GM19395 (cell line): ENCODE results near the gene ARHGAP4.

Source experiments
- ATAC-seq: cut with Tn5 transposase; IDR thresholded peaks from one replicate; pipeline ENCODE4 v1.9.1; 2021; ENCODE audit warnings: mild to moderate bottlenecking, moderate library complexity; ENCODE audit not compliant: unreplicated experiment

Gene ARHGAP4

GRCh38 chrX:153870288-153870690, 55.8 kb downstream of the ARHGAP4 start:
- no peak for ATAC-seq

GRCh38 chrX:153869473-153870287, 56.4 kb downstream of the ARHGAP4 start:
- ATAC-seq: no peak

GRCh38 chrX:153868576-153869472, 57.2 kb downstream of the ARHGAP4 start:
- ATAC-seq: no peak

DNA sequence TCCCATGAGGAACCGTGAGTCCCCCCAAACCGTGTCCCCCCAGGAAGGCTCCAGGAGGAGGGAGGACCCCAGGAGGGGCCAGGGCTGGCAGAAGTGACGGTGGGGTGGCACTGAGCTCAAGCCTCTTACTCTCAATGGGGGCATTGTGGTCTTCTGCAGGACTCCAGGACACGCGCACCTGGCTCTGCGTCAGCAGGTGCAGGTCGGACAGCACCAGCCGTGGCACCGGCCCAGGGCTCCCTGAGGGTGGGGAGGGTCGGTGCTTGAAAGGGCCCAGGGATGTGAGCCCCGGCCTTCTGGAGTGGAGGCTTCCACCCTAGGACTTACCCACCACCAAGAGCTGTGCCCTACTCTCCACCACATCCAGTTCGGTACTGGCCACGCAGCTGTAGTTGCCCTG, 58.4 kb downstream of the ARHGAP4 start:
- no peak for ATAC-seq

DNA sequence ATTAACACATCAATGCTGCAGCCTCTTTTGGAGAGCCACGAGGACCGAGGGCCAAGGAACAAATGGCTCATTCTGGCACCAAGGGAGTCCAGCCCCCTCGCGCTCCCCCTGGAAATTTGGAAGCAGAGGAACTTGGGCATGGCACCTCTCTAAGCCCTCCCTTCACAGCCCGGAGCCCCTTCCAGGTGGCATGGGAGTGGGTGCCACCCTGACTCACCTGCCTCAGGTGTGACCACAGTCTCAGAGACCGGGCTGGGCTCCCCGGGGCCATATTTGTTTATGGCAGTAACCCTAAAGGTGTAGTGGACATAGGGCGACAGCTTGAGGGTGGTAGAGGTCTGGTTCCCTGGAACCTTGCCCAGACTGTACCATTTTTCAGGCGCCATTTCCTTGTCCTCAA, 58.9 kb downstream of the ARHGAP4 start:
- no peak for ATAC-seq

DNA sequence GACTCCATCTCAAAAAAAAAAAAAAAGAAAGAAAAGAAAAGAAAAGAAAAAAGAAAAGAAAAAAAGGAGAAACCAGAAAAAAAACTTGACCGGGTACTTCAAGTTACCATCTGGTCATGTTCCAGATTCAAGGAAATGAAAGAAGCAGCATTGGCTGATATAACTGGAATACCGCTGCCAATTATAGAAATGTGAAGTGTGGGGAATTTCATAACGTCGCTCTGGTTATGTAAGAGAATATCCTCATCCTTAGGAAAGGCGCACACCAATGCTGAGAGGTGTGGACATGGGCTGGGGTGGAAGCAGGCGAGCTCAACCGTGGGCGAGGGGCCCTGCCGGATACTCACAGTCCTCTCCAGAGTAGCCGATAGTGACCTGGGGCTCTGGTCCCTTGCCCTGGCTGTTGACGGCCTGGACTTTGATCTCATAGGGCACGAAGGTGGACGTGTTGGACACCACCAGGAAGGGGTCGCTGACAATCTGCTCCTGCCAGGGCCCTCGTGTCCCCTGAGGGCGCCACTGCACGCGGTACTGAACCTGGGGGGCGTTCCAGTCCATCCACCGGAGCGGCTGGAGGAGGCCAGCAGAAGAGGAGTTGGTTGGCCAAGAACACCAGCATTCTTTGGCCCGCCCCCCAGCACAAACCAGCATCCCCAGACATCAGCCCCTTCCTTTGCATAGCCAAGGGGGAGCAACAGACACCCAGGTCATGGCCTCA, 59.6 kb downstream of the ARHGAP4 start:
- ATAC-seq: no peak

- no peak for ATAC-seq
Measured at GRCh38 chrX:153865685-153866084, 60.4 kb downstream of the ARHGAP4 start.

GRCh38 chrX:153865321-153865580, 60.8 kb downstream of the ARHGAP4 start:
- no peak for ATAC-seq

- no peak for ATAC-seq
Measured at GRCh38 chrX:153864561-153865320, 61.3 kb downstream of the ARHGAP4 start.

- ATAC-seq: no peak
Measured at GRCh38 chrX:153864101-153864500, 62.0 kb downstream of the ARHGAP4 start.

DNA sequence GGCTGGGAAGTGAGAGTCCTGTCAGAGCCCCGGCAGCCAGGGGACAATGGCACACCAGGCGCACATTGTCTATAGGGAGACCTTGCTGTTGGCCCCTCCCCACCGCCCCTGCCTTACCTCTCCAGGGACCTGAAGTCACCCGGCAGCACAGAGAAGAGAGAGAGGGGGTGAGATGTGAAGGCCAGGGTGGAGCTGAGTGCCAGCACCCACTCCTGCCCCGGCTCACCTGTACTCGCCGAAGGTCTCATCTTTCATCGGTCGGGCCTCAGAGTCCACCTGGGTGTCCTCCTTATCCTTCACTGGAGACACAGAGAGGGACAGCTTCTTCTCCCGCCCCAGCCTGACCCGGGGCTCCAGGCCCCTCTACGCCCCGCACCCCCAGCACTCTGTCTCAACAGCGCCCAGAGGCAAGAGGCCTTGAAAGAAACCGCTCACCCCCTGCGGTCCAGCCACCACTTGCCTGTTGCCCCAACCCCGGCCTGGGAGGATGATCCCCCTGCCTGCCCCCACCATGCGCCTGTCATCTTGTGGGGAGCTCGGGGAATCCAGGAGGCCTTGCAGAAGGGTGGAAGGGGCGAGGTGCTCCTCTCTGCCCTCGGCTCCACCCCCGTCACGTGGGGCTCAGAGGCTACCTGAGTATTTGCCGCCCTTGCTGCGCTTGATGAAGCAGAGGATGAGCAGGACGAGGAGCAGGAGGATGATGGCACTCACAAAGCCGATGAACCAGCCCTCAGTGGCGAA, 62.6 kb downstream of the ARHGAP4 start:
- no peak for ATAC-seq

DNA sequence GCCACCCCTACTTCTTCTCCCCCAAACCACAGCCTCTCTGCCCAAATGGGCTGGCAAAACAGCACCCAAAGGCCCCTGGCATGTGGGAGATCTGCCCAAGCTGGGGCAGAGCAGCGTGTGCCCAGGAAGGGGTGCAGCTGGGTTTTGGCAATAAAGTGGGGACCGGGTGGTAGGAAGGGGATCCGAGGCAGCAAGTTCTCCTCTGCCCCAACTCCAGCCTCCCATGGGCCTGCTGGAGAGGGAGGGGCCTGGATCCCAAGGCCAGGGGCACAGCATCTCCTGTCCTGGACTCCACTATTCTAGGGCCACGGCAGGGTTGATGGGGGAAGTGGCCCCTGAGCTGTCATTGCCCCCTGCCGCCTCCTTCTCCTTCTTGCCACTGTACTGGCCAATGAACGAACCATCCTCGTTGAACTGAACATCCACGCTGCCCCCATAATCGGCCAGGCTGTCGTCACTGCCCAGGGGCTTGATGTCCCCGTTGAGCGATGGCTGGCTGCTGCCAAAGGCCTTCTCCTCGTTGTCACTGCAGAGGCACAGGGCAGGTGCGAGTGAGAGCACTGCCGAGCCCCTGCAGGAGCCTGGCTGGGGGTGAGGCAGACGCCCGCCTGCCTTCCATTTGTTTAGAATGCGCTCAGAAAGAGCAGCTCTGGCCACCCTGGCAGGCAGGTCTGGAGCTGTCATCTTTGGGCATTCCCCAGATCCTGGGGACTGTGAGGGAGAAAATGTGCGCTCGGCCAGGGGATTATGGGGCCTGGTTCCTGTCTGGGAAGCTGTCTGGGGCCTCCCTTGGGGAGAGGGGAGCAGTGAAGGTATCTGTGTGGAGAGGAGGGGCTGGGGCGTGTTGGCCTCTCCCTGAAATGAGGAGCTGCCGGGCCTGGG, 63.5 kb downstream of the ARHGAP4 start:
- ATAC-seq: no peak

- no peak for ATAC-seq
Measured at GRCh38 chrX:153861733-153862310, 64.2 kb downstream of the ARHGAP4 start.

- ATAC-seq: no peak
Measured at GRCh38 chrX:153861151-153861550, 64.9 kb downstream of the ARHGAP4 start.
